Thoracic aorta endothelial cell (primary cell): Measurements from ENCODE around the gene PBX4. TPM values are rescaled to one million over a fixed set of nuclear protein-coding genes. Genes with fewer than 3 reads are reported as not detected.

Experiments used
- total RNA-seq: library from RNA; depleted of rRNA; stranded (reverse); fragments of >200 nt; gene quantifications from 2 replicates; pipeline ENCODE4 v1.2.3, GENCODE V29; 2012

The PBX4 gene, protein sequence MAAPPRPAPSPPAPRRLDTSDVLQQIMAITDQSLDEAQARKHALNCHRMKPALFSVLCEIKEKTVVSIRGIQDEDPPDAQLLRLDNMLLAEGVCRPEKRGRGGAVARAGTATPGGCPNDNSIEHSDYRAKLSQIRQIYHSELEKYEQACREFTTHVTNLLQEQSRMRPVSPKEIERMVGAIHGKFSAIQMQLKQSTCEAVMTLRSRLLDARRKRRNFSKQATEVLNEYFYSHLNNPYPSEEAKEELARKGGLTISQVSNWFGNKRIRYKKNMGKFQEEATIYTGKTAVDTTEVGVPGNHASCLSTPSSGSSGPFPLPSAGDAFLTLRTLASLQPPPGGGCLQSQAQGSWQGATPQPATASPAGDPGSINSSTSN
- total RNA-seq = not detected in 2 replicates

DNA sequence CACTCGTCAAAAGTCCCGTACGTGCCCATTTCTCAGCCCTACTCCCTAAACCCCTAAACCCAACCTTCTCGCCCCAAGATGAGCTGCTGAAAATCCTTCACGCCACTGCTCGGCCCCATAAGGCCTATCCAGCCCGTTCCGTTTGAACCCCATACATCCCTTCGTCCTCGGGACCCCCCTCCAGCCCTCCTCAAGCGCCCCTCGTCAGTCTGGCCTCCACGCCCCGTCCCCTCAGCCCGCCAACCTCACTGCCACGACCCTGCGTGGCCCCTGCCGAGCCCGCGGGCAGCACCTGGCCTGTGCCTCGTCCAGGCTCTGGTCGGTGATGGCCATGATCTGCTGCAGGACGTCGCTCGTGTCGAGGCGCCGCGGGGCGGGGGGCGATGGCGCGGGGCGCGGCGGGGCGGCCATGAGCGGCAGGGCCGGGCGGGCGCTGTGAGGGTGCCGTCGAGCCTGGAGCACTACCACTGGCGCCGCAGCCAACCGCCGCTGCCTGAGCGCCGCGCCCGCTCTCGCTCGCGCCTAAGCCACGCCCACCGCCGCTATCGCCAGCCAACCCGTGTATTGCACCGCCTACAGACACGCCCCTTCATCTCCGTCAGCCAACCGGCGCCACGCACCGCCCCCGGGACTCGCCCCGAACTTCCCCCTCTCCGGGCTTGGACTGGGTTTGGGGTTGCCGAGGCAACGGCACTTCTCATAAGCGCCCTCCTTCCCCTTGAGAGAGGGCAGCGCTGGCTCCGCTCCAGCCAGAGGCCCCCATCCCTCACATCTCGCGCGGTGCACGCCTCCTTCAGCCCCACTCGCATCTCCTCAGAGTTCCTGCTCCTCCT lies at the start of gene PBX4:
Gene PBX4, minus strand, starts transcription at position 469 of the 833 bp plus-strand sequence. Its CDS starts 58 bp downstream, at position 411.

DNA sequence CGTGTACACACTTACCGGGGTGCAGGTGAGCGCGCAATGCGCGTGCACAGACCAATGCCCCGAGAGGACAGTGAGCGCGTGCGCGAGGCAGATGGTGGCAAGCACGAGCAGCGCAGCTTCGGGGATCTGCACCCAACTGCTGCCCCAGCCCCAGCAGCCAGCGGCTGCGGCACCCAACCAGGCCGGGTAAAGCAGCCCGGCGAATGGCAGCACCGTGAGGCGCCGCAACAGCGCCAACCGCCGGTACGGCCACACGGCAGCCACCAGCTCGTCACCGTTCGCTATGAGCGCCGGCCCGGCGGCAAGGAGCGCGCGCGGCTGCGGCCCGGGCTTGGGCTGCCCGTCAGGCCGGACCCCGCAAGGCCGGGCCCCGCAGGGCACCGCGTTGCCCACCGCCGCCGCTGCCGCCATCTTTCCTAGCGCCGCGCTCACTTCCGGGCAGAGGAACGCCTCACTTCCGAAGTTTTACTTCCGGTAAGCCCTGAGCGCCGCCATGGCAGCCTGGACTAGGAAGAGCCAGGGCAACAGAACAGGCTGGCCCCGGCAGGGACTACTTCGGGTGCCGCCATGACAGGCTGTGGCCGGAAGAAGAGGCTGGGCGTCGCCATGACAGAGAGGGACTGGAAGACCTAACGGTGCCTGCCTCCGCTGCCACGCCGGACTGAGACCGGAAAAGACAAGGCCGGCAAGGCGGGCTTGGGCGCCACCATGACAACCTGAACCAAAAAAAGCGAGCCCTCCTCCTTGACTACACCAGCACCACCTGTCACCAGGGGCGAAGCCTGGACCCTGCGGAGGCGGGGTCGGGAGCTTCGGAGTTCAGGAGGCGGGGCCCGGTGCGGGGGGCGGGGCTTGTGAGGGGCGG lies 45.0 kb upstream of the PBX4 start, which contains the start of gene ATP13A1:
Gene ATP13A1, minus strand, starts transcription at position 421 of the 865 bp plus-strand sequence. Its CDS starts 10 bp downstream, at position 411.

DNA sequence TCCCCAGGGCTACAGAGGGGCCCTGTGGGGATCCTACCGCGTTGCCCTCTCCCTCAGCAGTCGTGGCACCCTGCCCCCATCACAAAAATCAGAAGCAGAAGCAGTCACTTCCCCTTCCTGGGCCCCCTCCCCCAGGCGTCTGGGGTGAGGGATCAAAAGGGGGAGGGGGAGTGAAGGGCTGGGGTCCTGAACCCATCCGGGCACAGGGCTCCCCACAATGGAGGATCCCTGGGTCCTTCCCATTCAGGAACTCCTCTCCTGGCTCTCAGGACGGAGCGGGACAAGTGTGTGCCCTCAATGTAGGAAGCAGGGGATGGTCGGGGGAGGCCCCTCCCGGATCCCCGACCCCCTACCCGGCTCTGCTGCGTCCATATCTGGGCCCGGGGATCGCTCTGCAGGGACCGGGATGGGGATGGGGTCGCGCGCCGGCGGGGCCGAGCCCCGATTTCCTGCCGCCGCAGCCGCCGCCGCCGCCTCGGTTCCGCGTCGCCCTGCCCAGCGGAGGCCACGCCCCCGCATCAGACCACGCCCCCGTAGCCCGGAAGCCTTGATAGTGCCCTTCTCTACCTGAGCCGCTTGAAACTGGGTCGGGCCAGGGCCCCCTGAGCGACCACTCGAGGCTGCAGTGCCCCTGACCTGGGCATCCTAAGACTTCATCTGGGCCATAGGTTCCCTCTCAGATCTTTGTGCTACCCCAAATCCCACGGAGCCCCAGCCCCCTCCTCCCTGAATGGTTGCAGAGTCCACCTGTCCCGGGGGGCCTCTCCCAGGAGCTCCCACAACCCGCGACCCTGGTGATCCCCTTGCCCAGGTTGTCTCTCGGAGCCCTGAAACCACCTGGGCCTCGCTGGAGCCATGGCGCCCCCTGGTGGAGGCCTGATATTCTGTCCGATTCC lies 24.9 kb upstream of the PBX4 start, which contains the start of gene GMIP:
Gene GMIP, minus strand, starts transcription at position 500 of the 896 bp plus-strand sequence. Its CDS starts 128 bp downstream, at position 372.

DNA sequence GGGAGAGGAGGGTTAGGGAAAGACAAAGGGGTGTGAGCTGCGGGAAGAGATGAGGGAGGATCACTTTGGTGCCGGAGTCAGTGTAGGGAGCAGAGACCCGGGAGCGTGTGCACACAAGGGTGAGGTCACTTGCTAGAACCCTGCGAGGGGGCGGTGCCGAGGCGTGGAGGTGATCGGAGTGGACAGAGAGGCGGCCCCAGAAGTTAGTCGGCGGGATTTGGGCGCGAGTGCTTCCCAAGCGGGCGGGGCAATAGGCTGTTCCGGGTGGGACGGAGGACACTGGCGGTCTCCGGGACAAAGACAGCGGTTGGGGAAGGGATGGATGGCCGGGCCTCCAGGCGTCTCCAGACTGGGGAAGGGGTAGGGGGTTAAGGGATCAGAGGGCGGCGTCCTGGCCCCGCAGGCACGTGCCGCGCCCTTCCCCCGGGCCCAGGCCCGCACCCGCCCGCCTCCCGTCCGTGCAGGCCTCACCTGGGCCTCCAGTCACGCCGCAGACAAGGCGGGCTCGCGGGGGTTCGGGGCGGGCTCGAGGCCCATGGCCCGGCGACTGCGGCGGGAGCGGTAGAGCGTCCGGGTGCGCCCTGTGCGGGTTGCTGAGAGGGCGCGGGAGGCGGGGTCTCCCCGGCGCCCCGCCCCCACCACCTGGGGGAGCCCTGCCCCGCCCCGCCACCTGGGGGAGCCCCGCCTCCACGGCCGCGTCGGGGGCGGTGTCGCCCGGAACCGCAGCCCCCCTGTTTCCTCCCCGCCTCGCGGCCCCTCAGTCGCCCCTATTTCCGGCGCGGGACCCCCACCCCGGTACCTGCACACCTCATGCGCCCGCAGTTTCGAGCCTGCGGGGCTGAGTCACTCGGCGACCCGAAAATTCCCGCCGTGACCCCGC lies 9.4 kb upstream of the PBX4 start, which contains the start of gene LPAR2:
Gene LPAR2, minus strand, starts transcription at position 600 of the 880 bp plus-strand sequence. CDS start 945 bp downstream, outside the sequence.

DNA sequence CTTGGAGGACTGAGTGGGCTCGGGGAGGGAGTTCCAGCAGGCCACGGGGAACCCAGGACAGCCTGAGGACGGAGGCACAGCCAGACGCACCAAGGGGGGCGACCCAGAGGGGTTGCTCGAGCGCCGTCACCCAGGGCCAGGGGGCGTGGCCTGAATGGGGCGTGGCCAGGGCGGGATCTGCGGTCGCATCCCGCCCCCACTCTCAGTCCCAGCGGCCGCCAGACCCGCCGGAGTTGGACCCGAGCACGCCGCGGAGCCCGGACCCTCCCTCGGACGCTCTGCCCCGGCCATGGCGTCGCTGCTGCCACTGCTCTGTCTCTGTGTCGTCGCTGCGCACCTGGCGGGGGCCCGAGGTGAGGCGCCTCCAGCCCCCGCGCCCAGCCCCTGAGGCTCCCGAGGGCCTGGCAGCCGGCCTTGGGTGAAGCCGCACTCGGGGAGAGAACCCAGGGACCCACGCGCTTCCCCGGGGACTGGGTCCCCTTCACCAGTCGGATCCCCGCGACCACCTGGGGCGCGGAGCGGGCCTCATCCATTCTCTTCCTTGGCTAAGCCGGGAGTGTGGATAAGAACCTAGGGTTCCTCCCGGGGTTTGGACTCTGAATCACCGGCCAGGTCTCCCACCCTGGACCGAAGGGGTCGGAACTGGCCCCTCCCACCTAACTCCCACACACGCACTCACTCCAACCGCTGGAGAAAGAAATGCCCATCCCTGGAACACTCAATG lies 80.3 kb downstream of the PBX4 start, which contains the start of gene CILP2:
Gene CILP2, plus strand, starts transcription at position 205 of the 724 bp plus-strand sequence. Its CDS starts 85 bp downstream, at position 290.

DNA sequence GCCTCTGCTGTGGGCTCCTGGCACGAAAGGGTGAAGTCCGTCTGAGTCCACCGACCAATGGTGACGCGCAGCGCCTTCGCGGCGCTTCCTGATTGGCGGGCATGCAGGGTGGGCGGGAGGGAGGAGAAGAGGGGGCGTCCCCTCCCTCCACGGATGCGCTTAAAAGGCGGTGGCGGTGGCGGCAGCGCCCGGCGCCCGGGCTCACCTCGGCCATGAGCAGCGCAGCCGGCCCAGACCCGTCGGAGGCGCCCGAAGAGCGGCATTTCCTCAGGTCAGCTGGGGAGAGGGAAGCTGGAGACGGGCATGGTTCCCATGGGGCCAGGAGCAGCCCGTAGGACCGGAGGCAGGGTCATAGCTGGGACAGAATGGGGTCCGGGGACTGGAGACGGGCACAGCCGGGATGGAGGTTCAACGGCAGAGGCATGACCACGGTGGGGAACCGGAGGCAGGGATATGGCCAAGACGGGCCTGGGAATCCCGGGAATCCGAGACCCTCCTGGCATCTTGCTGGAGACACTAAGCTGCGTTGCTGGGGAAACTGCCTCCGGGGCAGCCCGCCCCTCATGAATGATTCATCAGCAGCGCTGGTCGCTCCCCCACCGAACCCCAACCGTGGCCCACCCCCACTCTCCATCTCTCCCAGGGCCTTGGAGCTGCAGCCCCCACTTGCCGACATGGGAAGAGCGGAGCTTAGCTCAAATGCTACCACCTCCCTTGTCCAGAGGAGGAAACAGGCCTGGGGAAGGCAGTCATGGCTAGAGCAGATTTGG lies 89.6 kb downstream of the PBX4 start, which contains the start of gene YJEFN3:
Gene YJEFN3, plus strand, starts transcription at position 191 of the 770 bp plus-strand sequence. Its CDS starts 22 bp downstream, at position 213.

DNA sequence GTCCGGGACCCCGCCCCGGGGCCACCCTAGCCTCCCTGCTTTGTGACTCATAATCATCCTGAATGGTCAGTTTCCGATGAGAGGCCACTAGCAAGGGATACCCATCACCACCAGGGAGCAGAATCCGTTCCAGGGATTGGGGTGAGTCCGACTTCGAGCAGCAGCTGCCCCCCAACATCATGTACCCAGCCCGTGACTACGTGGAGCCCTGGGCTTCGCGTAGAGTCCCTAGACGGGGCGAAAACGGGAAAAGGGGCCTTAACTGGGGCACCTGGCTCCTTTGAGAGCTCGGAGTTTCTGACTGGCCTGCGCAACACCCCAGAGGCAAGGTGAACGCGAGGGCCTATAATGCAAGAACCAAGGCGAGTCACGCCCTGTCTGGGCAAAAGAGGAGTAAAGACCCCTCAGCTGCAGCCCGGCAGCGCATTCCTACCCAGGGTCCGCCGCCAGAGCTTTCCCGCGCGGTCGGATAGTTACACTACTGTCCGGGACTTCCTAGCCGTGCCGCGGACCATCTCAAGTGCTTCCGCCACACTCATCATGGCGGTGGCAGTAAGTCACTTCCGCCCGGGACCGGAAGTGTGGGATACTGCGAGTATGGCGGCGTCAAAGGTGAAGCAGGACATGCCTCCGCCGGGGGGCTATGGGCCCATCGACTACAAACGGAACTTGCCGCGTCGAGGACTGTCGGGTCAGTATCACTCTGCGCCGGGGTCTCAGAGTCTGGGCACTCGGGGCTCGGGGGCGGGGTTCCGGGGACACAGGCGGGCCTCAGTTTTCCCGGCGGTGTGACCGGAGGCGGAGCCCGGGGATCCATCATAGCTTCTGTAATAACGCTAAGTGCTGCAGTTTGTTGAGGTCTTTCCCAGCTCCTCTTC lies 102.6 kb downstream of the PBX4 start, which contains the start of gene NDUFA13:
Gene NDUFA13, plus strand, starts transcription at position 584 of the 878 bp plus-strand sequence. Its CDS starts 14 bp downstream, at position 598.

DNA sequence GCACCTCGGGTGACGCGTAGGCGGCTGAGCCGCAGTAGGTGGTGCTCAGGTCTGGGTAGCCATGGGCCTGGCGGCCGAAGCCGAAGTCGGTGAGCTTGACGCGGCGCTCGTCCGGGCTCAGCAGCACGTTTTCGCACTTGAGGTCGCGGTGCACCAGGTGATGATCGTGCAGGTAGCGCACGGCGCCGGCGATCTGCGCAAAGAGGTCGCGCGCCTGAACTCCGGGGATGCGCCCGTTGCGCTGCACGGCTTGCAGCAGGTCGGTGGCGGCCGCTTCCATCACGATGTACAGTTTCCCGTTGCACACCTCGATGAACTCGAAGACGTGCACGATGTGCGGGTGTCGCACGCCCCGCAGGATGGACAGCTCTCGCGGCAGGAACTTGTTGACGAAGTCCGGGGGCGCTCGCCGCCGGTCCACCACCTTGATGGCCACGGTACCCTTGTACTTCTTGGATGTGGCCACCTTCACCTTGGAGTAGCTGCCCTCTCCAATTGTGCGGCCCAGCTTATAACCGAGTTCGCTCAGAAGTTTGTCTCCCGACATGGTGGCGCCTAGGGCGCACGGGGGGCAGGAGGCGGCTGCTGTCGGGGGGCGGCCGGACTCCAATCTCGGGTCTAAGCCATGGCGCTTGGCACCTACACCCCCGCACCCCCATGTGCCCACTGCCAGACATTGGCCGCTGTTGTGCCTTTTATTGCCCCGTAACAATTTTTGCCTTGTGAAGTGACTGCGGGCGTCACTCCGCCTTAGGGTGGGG lies 103.4 kb downstream of the PBX4 start, which contains the start of gene TSSK6:
Gene TSSK6, minus strand, starts transcription at position 668 of the 761 bp plus-strand sequence. Its CDS starts 121 bp downstream, at position 547.

Other genes starting within 250 kb of the PBX4 start
- 77.1 and 92.2 TPM in 2 replicates for gene GATAD2A, start 213.0 kb downstream of the PBX4 start, total RNA-seq
- 0.57 and 1.1 TPM in 2 replicates for gene TSSK6, start 103.1 kb downstream of the PBX4 start, total RNA-seq
- gene NDUFA13, start 102.5 kb downstream of the PBX4 start, total RNA-seq = 102 and 108 TPM in 2 replicates
- gene YJEFN3, start 89.8 kb downstream of the PBX4 start, total RNA-seq = 0.27 and 0.29 TPM in 2 replicates
- 0.07 TPM in 1 of 2 replicates, not detected in the other for gene CILP2, start 80.4 kb downstream of the PBX4 start, total RNA-seq
- 0.66 and 1.8 TPM in 2 replicates for gene LPAR2, start 9.5 kb upstream of the PBX4 start, total RNA-seq
- gene GMIP, start 25.0 kb upstream of the PBX4 start, total RNA-seq = 10.4 and 10.9 TPM in 2 replicates
- 33.6 and 48.9 TPM in 2 replicates for gene ATP13A1, start 45.0 kb upstream of the PBX4 start, total RNA-seq
- gene ZNF101, start 50.2 kb upstream of the PBX4 start, total RNA-seq = 13.2 and 15.6 TPM in 2 replicates
- 5.3 and 6.4 TPM in 2 replicates for gene ZNF14, start 114.4 kb upstream of the PBX4 start, total RNA-seq
- 4.6 and 8.8 TPM in 2 replicates for gene ZNF506, start 203.1 kb upstream of the PBX4 start, total RNA-seq
- gene ZNF253, start 247.2 kb upstream of the PBX4 start, total RNA-seq = 3.4 and 9.3 TPM in 2 replicates